H1 (cell line): ENCODE results near the gene CD247. TPM values are rescaled to one million over a fixed set of nuclear protein-coding genes. Genes with fewer than 3 reads are reported as not detected.

Source experiments
- ATF3 ChIP-seq: IDR thresholded peaks from 2 replicates; pipeline ENCODE4 v1.6.1; 2011; ENCODE audit warnings: low read depth, mild to moderate bottlenecking, low read length; ENCODE audit not compliant: insufficient read depth
- CEBPB ChIP-seq: IDR thresholded peaks from 2 replicates; pipeline ENCODE4 v1.6.1; 2012; ENCODE audit warnings: low read depth, low read length
- EZH2 ChIP-seq: fragments of 200-600 bp; sonication (generic); IDR thresholded peaks from 2 replicates; pipeline ENCODE4 v1.7.1; 2012; ENCODE audit warnings: low read depth, mild to moderate bottlenecking, moderate library complexity, low read length, inconsistent platforms; ENCODE audit not compliant: severe bottlenecking
- HDAC6 ChIP-seq: IDR thresholded peaks from one replicate; pipeline ENCODE4 v1.7.1; 2012; ENCODE audit warnings: low read depth, mild to moderate bottlenecking, inconsistent platforms, low read length, moderate library complexity
- JUND ChIP-seq: IDR thresholded peaks from 2 replicates; pipeline ENCODE4 v1.6.1; 2011; ENCODE audit warnings: mild to moderate bottlenecking, improper control_type of control experiment, low read length
- NANOG ChIP-seq: IDR thresholded peaks from 2 replicates; pipeline ENCODE4 v1.6.1; 2011; ENCODE audit warnings: low read length, low read depth, mild to moderate bottlenecking, inconsistent platforms; ENCODE audit not compliant: insufficient read depth, poor library complexity, severe bottlenecking
- POLR2A ChIP-seq, 2 experiments: IDR thresholded peaks; 1 replicate in 1 of 2; 2 replicates in 1 of 2; pipeline ENCODE4 v1.6.1; 2011; ENCODE audit warnings: low read depth in 2 of 2, low read length in 2 of 2, mild to moderate bottlenecking in 2 of 2; ENCODE audit errors: control extremely low read depth in 1 of 2
- TBP ChIP-seq: IDR thresholded peaks from 2 replicates; pipeline ENCODE4 v1.6.1; 2011; ENCODE audit warnings: low read depth, low read length, improper control_type of control experiment
- polyA plus RNA-seq, 7 experiments: library from polyadenylated mRNA; depleted of rRNA in 3 of 7; stranded (reverse) in 5 of 7; unstranded in 2 of 7; fragments of >200 nt in 5 of 7; fragments of 200-250 nt in 2 of 7; gene quantifications; 1 replicate in 5 of 7; 2 replicates in 1 of 7; 4 replicates in 1 of 7; pipeline versions ENCODE4 v1.2.1 to v1.2.3, GENCODE V29; 2011 to 2013; ENCODE audit warnings: missing spikeins in 2 of 7, mixed read lengths in 2 of 7
- total RNA-seq: library from RNA; stranded (reverse); fragmentation: NEBNext Ultra II Directional; extraction: Animal tissue kit (Norgen Biotek cat#: 25700); gene quantifications from 2 replicates; pipeline ENCODE4 v1.2.1, GENCODE V29; 2021

Gene CD247
- total and polyA plus RNA-seq, 2 of the 8 experiments (the other 6 are each of a cell fraction or from before 2014, with no cell fraction given) = 2.0 to 2.2 TPM

DNA sequence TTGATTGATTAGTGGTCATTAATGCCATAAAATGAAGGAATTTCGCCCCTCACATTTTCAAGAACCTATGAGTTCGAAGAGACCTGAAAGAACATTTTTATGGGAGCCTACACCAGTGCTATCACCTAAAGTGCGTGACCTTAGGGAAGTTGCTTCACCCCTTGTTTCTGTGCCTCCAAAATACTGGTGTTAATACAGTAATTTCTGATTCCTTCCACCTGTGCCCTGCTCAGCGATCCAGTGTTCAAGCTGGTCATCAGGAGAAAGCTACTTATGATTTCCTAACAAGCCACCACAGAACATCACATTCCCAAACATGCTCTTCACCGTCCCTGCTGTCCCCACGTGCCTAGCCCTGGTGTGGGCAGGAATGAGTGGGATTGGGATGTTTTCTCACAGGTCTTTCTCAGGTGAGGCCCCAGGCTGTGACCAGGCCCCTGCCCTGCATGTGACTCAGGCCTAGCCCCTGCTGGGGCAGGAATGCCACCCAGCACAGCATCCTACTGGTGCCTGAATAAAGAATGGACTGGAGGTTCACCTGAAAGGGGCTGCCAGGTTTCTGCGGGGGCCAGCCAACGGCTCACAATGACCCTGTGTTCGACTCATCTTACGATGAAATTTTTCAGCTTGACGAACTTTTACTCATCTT lies 60.3 kb downstream of the CD247 start (continued):
- no peak for TF ChIP-seq TBP
- TF ChIP-seq ATF3 = no peak
- no peak for TF ChIP-seq NANOG
- no peak for TF ChIP-seq CEBPB
- TF ChIP-seq JUND = no peak
- TF ChIP-seq HDAC6 = no peak
- TF ChIP-seq POLR2A (IDR thresholded peaks at IDR 0.05; ENCODE audit: control extremely low read depth in 1 of 2, low read depth in 2 of 2, low read length in 2 of 2) = no peak
- TF ChIP-seq EZH2 = no peak
